HG03442 (cell line): Measurements from ENCODE around the gene CLK4.

Source experiments
- ATAC-seq: cut with Tn5 transposase; IDR thresholded peaks from one replicate; pipeline ENCODE4 v1.9.1; 2021; ENCODE audit warnings: mild to moderate bottlenecking, moderate library complexity; ENCODE audit not compliant: unreplicated experiment

The CLK4 gene

DNA sequence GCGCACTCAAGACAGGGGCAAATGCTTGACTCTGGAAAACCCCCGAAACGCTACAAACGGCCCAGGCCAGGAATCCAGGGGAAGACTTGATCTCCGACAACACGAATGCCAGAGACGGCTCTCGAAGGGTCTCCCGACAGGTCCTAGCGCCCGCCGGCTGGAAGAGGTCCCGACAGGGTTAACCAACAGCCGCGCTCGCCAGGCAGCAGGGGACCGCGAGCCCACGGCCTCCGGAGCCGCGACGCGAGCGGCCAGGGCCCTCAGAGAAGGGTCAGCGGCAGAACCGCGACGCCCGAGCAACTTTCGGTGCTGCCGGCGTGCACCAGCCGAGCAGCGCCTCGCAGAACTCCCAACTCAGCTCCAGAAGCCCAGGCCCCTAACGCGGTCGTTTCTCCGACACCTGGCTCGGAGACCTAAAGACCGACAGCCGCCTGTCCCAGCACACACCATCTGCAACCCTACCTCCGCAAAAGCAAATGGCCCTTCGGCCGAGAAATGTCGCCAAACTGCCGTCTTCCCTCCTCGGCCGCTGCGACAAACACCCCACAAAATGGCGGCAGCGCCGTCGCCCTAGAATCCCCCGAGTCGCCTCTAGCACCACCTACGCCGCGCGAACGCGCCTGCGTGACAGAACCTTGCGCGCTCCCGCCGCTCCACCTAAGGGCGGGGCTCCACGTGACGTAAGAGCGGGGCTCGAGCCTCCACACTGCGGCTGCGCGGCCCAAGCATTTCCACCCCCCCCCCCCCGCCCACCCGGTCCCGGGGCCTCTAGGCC lies at the start of gene CLK4:
CLK4 (minus strand) TSS at position 567 of the 775 bp plus-strand sequence. CDS start 3,634 bp downstream, outside the sequence.
- peak; percentile 76 for ATAC-seq

DNA sequence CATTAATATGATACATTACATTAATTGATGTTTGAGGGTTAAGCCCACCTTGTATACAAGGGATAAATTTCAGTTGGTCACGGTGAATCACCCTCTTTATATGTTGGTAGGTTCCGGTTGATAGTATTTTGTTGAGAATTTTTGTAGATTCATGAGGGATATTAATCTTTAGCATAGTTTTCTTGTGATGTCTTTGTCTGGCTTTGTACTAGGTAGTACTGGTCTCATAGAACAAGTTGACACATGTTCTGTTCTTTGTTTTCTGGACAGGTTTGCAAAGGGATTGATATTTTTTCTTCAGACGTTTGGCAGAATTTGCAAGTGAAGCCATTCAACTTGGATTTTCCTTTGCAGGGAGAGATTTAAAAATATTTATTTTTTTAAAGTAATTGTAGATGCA lies 49.1 kb upstream of the CLK4 start:
- no peak for ATAC-seq

DNA sequence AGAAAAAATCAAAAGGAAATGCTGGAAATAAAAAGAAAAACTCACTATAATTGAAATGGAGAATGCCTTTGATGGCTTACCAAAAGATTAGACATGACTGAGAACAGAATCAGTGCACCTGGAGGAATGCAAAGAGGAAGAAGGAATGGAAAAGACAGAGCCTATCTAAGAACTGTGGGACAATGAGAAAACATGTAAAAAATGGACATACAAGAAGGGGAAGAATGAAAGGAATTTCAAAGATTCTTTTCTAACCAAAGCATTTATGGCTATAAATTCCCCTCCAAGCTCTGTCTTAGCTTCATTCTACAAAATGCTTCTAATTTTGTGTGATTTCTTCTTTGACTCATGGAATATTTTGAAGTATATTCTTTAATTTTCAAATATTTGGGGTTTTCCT lies 47.5 kb upstream of the CLK4 start:
- ATAC-seq: no peak

DNA sequence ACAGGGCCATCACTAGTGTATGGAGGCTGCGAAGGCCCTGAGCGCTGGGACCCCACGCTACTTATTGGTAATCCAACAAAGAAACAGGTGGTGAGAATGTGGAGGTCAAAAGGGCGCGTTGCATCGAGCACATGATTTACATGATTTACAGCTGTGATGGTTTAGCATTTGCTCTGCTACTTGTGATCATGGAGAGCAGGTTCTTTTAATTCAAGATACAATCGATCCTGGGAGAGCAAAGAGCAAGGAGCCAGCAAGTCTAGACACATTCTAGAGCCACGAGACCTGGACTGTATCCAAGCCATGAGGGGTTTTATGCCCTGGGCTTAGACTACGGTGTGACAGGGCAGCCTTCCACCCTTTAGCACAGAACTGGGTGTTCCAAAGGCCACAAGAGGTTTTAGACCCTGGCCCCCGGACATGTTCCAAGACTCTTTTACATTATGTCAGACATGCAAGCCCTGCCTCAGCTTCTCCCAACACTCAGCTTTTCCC lies 47.0 kb upstream of the CLK4 start:
- ATAC-seq: no peak

DNA sequence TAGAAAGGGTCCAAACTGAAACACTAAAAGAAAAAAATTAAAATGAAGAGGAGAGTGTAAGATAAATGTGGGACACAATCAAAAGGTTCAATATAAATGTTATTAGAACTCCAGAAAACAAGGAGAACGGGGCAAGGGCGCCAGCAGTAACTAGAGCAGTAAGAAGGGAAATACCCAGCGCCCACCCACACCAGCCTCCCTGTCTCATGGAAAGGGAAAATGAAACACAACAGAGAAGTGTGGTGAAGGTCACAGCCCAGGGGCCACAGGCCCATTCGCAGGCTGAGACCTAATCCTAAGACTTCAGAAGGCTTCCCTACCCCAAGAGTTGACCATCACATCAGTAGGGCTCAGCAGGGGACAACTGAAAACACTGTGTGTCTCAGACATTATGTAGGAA lies 45.8 kb upstream of the CLK4 start:
- no peak for ATAC-seq

DNA sequence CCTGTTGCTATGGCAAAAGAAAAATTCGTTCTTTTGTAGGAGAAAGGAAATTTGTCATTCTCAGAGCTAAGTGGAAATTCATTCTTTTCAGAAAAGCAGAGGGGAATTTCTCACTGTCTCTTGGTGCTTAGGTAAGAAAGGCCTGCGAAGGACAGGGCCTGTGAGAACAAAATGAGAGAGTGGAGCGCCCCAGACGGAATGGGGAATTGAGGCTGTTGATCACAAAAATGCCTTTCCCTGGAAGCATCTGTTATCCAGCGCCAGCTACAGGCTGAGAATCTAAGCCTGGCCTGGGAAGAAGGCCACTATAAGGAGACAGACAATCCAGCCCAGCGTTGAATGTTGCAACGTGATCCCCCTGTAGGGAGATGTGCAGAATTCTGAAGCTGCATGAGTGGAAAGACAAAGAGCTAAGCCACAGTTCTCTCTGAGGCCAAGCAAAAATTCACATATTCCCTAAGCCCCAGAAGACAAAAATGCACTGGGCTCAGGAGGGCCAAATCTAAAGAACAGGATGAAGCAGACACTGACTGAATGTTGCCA lies 44.8 kb upstream of the CLK4 start:
- no peak for ATAC-seq

DNA sequence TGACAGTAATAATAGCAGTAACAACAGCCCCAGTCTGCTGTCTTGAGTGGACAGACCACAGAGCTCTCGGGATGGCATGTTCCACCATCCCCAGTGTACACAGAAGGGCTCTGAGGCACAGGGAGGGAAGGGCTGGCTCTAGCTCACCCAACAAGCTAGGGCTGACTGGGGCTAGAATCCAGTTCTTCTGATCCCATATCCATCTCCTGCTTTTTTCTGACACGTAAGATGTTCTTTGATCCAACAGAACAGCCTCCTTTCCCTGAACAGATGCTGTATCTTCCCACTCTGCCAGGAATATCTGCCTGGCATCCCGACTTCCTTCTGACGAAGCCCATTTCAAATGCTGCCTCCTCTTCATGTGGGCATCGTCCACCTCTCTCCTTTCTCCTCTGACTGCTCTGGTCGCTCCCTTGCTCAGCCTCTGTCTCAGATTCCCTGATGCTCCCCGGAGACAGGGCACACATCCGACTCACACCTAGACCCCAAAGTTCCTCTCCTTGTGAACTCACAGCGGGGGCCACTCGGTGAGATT lies 43.6 kb upstream of the CLK4 start:
- ATAC-seq: no peak

DNA sequence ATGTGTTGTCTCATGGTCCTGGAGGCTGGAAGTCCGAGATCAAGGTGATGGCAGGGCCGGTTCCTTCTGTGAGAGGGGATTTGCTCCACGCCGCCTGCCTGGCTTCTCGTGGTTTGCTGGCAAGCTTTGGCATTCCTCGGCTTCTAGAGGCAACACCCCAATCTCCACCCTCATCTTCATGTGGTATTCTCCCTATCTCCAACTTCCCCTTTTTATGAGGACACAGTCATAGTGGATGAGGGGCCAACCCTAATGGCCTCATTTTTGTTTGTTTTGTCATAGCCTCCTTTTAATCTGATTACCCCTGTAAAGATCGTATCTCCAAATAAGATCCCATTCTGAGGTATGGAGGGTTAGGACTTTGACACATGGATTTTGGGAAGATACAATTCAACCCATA lies 41.7 kb upstream of the CLK4 start:
- ATAC-seq: no peak

DNA sequence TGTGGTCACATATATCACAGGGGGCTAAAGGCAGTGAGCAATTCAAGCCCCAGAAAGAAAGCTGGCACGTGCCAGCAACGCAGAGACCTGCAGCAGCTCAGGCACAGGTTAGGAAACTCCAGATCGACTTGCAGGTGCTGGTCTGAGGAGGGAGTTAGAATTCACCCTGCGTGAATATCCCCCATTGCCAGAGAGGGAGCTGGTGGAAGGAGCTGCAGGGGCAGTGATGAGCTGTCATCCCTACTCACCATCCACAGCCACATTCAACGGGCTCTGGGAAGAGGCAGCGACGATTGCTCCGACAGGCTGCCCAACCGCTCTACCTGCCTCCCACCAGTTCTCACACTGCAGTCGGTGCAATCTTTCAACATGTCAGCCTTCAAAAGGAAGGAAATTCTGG lies 40.8 kb upstream of the CLK4 start:
- no peak for ATAC-seq

DNA sequence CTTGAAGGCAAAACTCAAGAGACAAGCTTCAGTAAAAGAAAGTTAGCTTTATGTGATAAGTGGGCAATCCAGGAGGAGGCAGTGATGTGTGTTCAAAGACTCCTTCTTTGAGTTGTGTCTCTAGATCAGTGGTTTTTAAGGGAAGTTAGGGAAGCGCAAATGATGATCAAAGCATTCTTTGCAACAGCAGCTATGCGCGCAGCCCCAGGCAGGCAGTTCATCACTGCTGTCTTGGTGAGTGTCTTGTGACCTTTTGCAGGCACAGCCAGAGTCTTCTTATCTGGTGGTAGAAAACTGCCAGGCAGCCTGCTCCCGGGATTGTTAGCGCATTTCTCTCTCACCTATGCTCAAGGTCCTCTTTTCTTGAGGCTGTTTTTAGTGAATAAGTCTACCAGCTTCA lies 40.3 kb upstream of the CLK4 start:
- no peak for ATAC-seq

DNA sequence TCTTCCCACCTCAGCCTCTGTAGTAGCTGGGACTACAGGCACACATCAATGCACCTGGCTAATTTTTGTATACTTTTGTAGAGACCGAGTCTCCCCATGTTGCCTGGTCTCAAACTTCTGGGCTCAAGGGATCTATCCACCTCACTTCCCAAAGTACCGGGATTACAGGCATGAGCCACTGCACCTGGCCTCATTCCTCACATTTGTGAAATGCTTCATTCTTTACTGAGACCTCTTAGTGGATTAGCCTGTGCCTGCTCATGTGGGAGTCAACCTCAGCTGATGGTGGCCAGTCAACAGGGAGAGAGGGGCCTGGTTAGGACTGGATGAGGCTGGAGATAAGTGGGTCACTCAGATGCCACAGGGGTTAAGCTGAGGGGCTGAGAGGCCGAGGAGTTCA lies 37.3 kb upstream of the CLK4 start:
- no peak for ATAC-seq

DNA sequence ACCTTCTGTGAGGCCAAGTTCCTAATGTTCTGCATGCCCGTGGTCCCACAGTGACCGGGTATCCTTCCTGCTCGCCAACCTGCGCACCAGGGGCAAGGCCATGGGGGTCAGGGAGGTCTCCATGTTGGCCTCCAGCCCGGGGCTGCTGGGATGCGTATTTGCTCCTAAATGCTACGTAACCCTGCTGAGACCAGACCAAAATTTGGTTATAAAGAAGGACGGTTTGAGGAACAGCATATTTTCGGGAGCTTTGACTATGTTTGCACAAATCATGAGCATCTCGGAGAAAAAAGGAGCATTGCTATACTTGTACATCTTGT lies 35.7 kb upstream of the CLK4 start:
- no peak for ATAC-seq

DNA sequence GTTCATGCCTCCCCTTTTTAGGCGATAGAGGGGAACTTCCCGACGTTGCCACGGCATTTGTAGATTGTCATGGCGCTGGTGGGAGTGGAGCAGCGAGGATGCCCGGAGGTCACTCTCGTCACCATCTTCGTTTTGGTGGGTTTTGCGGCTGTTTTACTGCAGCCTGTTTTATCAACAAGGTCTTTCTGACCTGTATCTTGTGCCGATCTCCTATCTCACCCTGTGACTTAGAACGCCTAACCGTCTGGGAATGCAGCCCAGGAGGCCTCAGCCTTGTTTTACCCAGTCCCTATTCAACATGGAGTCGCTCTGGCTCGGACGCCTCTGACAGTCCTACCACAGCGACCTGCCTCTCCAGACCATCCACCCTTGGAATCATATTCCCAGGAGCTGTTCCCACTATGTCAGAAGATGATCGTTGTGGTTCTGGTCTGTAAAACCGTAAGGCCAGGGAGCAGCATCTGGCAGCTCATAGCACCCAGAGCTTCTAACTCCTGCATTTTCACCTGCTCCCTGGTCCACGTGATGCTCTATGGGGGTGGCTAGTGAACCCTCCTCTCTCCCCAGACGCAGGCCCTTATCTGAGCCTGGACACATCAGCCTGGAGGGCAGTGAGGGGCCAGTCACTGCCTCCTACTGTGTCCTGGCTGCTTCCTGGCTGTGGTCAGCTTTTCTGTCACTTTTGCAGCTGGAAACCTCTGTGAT lies 35.1 kb upstream of the CLK4 start:
- no peak for ATAC-seq

DNA sequence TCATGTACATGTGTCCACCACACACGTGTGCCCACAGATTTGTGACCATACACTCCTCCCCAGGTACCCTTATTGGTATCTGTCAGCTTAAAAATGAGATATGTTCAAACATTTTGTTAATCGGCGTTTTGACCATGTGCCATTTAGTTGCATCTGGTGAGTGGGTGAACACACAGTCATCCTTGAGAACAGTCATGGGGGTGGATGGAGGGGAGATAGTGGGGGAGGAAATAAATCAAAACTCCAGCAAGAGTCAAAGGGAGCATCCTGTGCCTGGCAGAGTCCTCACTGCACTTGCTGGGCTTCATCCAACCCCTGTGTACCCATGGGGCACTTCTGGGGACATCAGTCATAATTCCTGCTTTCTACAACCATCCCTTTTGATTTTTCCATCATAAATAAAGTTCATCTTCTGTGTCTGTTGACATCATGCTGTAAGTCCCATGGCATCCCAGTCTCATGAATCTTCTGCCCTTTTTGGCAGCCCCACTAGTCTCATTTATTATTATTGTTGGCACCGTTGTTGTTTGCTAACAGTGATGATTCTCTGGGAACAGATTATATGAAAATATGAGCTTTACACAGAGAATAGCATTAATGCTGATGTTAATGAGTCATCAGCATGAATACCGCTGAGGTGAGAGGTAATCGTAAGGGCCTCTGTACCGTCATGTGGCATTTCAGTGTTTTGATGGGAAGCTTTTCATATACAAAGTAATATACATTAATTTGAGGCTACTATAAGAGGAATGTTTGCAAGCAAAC lies 24.4 kb upstream of the CLK4 start:
- no peak for ATAC-seq

DNA sequence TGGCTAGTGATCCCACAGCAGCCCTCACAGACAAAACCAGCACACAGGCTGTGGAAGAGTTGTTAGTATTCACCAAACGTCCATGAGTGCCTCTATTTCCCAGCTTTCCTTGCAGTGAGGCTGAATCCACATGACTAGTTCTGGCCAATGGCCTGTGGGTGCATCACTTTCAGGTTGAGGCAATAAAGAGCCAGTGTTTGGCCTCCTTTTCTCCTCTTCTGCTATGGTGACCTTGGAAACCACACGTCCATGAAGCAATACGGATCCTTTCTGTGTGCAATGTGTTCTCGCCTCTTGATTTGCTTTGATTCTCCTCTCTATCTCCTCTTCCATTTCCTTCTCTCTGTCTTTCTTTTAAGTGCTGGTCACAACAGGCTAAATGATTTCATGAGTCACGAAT lies 23.4 kb upstream of the CLK4 start:
- ATAC-seq: no peak

DNA sequence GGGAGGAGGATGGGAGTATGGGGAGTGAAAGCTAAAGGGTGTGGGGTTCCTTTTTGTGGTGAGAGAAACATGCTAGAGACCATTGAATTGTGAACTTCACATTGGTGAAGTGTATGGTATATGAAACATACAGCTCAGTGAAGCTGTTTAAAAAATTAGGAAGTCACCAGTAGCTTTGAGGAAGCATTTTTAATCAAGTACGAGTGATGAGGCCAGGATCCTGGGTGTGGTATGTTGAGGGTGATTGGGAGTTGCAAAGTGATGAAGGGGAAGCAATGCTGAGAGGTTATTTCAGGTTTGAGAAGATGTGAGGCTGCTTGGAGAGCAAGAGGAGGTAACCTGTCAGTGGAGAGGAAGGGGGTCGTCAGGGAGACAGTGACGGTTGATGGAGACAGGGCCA lies 22.7 kb upstream of the CLK4 start:
- ATAC-seq: no peak

DNA sequence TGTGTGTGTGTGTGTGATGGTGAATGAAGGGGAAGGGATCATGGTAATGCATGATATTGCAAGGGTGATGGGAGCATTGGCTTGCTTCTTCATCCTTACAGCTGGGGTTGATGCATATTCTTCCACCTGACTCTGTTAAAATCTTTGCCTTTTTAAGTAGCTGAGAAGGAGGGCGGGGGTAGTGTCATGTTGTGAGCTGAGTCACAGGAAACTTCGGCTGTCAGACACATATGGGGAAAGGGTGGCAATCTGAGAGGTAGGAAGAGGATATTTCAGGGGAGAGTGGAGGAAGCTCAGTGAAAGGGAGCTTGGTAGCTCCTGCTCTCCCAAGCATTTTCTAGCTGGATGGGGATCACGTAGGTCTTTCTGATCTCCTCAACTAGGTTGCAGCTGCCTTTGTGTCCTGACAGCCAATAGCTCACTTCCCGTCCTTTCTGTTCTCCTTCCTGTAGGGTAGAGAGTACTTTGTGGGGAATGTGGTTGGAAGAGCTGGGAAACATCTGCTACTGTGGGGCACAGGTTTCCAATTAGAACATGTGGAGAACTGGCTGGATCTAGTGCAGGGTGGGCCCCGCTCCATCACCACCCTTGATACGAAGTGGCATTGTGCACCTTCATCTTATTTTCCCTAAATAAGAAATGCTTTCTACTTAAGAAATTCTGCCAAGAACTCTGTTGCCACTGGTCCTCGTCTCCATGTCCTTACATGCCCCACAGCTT lies 18.1 kb upstream of the CLK4 start:
- no peak for ATAC-seq

DNA sequence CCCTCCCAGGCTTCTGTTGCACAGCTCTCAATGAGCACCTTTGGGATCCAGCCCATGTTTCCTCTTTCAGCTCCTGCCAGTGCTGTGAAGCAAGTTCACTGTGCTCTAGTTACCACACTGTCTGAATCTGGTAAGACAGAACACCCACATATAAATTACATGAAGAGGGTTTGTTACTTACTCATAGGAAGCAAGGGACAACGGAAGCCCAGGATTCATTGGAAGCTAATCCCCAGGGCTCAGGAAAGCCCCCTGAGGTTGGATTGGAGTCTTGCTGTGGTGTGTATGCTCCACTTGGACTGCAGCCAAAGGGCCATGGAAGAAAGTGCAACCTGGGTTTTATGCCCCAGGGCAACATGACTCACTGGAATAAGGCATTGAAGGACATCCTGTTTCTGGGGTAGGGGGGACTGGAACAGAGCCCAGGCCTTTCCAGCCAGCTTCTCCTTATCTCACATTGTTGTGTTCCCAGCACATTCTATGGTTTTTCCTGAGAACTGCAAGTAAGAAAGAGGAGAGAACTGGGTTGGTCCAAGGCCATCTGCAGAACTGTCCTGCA lies 15.6 kb upstream of the CLK4 start:
- ATAC-seq: no peak

DNA sequence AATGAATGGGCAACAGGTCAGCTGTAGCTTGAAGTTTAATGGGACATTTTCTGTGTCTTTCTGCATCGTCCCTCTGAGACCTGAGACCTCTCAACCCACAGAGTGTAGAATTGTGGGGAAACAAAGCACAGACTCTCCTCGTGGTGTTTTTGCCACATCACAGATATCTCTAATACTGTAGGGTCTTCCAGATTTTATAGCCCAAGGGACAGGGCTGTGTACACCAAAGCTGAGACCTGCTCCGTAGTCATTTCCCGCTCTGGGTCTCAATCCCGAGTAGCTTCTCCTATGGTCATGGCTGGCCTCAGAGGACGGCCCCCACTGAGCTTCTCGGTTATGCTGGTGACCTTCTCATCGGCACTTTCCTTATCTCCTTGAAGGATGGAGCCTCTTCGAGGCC lies 14.9 kb upstream of the CLK4 start:
- ATAC-seq: no peak

DNA sequence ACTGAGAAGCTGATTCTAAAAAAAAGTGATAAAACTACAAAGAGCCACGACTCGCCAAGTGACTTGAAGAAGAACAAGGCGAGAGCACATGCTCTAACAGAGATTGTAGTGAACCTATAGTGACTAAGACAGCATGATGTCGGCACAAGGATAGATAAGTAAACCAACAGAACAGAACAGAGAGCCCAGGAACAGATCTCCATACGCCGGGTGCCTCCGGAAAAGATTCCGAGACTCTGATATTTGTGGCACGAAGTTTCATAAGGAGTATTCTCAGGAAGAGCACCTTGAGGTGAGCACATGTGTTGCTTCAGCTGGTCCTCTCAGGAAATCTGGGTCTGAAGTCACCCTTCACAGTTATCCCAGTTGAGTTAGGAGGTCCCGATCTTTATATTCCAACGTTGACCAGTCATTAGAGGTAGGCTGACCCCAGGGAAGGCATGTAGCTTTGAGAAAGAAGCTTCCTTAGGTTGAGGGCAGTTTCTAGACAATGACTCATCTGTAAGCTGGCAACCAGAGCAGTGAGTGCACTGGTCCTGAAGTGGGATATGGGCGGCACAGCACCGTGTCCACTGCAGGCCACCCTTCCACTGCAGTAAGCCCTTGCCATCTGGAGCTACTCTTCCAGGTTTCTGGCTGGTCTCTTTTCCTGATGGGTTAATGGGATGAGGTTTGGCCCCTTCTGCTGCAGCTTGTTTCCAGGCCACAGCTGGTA lies 13.6 kb upstream of the CLK4 start:
- no peak for ATAC-seq
